Subcutaneous preadipocyte (primary cell): Measurements from ENCODE around the gene SERF1A. TPM values are rescaled to one million over a fixed set of nuclear protein-coding genes. Genes with fewer than 3 reads are reported as not detected.

Experiments used
- small RNA-seq: library from RNA; depleted of rRNA; stranded (forward); fragments of <200 nt; gene quantifications from one replicate; pipeline ENCODE3, GENCODE V24; 2012
- total RNA-seq: library from RNA; depleted of rRNA; stranded (reverse); fragments of >200 nt; gene quantifications from 2 replicates; pipeline ENCODE4 v1.2.3, GENCODE V29; 2012

Gene SERF1A
- 4.4 and 6.6 TPM in 2 replicates for total RNA-seq

DNA sequence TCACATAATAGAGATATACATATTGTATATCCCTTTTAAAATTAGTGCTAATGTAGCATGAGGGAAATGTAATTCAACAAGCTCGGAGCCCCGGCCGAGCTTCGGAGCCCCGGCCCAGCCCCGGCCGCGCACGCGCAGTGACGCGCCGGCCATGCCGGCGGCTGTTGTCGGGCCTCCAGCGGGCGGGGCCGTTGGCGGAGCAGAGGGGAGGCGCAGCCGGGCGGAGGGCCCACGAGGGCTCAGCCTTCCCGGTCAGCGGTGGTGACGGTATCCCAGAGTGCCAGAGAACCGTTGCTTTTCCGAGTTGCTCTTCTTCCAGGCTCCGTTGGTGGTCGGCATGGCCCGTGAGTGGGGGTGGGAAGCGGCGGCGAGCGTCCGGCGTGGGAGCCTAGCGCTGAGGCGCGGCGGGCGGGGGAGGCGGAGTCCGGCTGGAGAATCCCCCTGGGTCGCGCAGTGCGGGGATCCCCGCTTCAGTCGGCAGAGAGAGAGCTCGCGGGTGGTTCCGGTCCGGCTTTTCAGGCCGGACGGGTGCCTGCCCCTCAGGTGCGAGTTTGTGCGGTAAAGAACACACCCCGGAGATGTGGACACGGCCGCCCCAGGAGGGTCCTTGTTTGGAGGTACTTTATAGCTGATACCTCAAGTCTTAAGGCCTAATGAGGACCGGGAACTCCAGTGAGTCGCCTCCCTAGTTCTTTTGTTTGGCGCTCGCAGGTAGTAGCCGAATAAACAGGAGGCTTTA, at the start of gene SERF1A:
SERF1A (plus strand) TSS at position 137 of the 739 bp plus-strand sequence; CDS start at position 338, 201 bp downstream.

Small RNA genes within 50 kb of the gene (small RNA-seq; reads per million reads assigned to genes)
- not detected for gene CDH12P1

Other genes with a start within 250 kb of the SERF1A start
- gene SMN1, start 24.4 kb downstream of the SERF1A start, total RNA-seq: 22.8 and 35.8 TPM in 2 replicates
- 2.2 and 5.1 TPM in 2 replicates for gene NAIP, start 124.7 kb downstream of the SERF1A start, total RNA-seq
- 27.8 and 32.0 TPM in 2 replicates for gene GTF2H2, start 167.0 kb downstream of the SERF1A start, total RNA-seq